OCI-LY3 (cell line): Measurements from ENCODE around the gene ESPNL.

Experiments
- EZH2phosphoT487 ChIP-seq: fragments of 200-600 bp; shearing (Covaris generic); IDR thresholded peaks from 2 replicates; pipeline ENCODE4 v1.6.1; 2018; ENCODE audit warnings: antibody characterized with exemption, mixed run types, low read depth
- TF ChIP-seq, protein P1 (sequence below): fragments of 200-600, 300-600 bp; sonication (generic); IDR thresholded peaks from 2 replicates; pipeline ENCODE4 v1.5.1; 2014; ENCODE audit warnings: antibody characterized with exemption, low read length, low read depth

DNA sequence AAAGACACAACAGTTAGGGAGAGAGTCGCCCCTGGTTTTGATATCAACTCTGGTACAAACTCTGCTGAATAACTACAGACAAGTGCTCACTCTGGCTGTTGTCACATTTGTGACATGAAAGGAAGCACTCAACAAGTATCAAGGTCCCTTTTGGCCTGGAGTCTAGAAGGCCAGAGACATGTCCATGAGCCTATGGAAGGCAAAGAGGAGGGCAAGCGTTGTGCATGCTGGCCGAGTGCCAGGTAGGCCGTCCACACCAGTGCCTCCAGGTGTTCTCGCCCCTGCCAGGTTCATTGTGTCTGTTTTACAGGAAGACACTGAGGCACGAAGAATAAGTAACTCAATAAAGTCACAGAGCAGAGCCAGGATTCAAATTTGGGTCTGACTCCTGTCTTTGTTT is 82.2 kb downstream of the ESPNL start:
- TF ChIP-seq, protein P1, sequence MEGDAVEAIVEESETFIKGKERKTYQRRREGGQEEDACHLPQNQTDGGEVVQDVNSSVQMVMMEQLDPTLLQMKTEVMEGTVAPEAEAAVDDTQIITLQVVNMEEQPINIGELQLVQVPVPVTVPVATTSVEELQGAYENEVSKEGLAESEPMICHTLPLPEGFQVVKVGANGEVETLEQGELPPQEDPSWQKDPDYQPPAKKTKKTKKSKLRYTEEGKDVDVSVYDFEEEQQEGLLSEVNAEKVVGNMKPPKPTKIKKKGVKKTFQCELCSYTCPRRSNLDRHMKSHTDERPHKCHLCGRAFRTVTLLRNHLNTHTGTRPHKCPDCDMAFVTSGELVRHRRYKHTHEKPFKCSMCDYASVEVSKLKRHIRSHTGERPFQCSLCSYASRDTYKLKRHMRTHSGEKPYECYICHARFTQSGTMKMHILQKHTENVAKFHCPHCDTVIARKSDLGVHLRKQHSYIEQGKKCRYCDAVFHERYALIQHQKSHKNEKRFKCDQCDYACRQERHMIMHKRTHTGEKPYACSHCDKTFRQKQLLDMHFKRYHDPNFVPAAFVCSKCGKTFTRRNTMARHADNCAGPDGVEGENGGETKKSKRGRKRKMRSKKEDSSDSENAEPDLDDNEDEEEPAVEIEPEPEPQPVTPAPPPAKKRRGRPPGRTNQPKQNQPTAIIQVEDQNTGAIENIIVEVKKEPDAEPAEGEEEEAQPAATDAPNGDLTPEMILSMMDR = no peak
- no peak for TF ChIP-seq EZH2phosphoT487
